Activated CD4-positive, CD25-positive, alpha-beta regulatory T cell treated with anti-CD3 and anti-CD28 coated beads, Interleukin-2, amount 50 U/mL, for 72 hours (primary cell): Measurements from ENCODE around the gene ZFAND5.
A peak's percentile ranks its signal among the peaks of the same experiment; 100 is the strongest.

Experiments used
- DNase-seq: peaks from one replicate; pipeline ENCODE4 v3.0.0; 2021

ZFAND5 gene

GRCh38 chr9:72315510-72316311, 49.3 kb downstream of the ZFAND5 start:
- no peak for DNase-seq

- DNase-seq = no peak
These were observed 49.9 kb downstream of the ZFAND5 start for GRCh38 chr9:72315089-72315509.

DNA sequence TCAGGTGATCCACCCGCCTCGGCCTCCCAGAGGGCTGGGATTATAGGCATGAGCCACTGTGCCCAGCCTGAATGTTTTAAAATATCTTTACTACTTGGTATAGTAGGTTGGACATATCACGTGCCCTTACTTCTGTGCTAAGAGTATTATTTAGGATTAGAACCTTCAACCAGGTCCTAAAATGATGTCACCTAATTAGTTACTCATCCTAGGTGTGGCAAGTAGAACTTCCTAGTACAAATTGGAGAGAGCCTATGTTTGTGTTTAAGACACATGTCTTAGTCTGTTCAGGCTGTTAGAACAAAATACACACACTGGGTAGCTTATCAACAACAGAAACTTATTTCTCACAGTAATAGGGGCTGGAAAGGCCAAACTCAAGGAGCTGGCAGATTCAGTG, 51.5 kb downstream of the ZFAND5 start:
- no peak for DNase-seq

DNA sequence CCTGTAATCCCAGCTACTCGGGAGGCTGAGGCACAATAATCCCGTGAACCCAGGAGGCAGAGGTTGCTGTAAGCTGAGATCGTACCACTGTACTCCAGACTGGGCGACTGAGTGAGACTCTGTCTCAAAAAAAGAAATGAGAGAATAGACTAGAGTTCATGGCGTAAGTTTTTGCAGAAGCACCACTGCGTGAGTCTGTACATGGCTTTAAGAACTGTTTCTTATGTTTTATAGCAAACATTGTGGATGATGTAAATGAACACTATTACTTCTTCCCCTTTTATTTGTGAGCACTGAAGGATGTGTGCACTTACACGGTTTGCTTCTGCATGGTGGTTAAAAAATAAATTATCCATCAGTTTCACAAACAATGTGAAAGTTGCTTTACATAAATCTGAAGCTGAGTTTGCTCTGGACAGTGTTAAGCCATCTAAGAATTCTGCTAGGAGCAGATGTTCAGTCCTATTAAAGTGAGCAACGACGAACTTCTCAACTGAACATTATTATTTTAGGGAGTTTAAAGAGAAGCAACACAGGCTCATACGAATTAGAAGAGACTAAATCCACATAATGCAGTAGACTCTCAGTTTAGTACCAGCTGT, 52.5 kb downstream of the ZFAND5 start:
- no peak for DNase-seq

DNA sequence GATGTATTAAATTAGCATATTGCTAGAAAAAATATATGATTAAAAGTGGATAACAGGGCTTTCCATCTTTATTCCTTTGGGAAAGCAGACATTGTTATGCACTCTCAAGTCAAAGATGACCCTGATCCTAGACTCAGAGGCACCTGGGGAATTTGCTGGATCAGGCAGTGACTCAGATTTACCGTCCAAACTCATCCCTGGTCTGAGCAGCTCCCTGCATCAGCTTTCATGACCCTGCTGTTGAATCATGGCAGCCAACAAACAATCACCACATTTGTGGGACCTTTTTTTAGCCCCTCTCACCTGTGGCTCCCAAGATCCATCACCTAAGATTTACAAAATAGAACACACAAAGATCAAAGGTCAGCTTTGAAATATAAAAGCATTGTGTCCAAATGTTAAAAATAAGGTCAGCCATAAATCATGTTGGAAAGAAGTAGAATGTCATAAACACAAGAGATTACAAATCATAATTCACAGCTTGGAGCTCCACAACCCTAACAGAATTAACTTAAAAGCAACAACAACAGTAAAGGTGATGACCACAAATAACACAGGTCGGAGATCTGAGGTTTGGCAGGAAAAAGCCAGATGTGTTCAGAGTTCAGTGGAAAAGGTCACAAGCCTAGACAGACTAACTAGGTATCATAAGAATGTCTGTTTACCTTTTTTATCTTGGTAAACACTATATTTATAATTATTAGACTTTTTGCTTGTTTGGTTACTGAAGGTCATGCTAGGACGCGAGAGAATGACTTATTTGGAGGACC, 55.5 kb downstream of the ZFAND5 start:
- no peak for DNase-seq

- no peak for DNase-seq
These were observed 58.2 kb downstream of the ZFAND5 start for GRCh38 chr9:72306761-72307160.

DNA sequence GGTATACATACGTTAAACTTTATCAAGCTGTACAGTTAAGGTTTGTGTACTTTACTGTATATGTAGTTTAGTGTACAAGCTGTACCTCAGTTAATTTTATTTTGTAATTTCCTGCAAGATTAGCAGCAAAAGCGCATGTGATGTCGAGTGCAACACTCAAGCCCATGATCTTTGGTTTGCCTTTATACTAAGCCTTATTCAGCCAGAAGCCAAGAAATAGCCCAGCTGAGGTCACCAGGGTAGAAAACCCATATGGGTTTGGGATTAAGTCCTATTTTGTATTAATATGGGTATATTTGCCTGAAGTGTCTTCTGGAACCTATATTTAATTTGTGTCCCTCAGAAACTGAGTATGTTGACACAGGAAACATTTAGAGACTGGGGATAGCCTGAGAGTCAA, 59.3 kb downstream of the ZFAND5 start:
- no peak for DNase-seq

GRCh38 chr9:72305102-72305546, 59.9 kb downstream of the ZFAND5 start:
- peak; percentile 31 for DNase-seq

DNA sequence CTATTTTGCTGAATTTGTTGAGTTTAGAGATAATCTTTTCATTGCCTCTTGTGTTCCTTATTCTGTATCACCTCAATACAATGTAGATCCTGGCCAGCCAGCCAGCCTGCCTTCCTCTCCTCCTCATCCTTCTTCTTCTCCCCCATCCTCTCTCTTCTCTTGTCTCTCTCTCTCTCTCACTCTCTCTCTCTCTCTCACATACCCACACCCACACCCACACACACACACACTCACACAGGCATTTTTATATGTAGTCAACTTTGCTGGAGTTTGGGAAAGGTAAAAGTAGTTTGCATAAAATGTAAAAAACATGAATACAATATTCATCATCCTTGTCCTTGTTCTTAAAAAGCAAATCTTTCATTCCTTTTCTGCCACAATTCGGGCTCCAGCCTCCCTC, 60.5 kb downstream of the ZFAND5 start:
- DNase-seq = no peak
